Peyer's patch (tissue), 4 donors: Measurements from ENCODE around the gene ZDHHC3. TPM values are rescaled to one million over a fixed set of nuclear protein-coding genes. Genes with fewer than 3 reads are reported as not detected.

ENCODE experiments used
- DNase-seq, 3 donors: peaks; one replicate each; pipeline ENCODE4 v3.0.0-alpha.2; 2017 to 2019
- H3K27ac ChIP-seq, 4 donors: fragments of 200-600 bp; sonication (generic); one replicate each; pipeline ENCODE4 v1.5.1; 2016 to 2019
- H3K27me3 ChIP-seq, 2 donors: fragments of 200-600 bp; sonication (generic); one replicate each; pipeline ENCODE4 v1.5.1; 2019
- H3K36me3 ChIP-seq, 3 donors: fragments of 200-600 bp; sonication (generic); one replicate each; pipeline ENCODE4 v1.5.1; 2016 to 2019
- H3K4me1 ChIP-seq, 4 donors: fragments of 200-600 bp; sonication (generic); one replicate each; pipeline ENCODE4 v1.5.1; 2016 to 2019
- H3K4me3 ChIP-seq, 4 donors: fragments of 200-600 bp; sonication (generic); 1 replicate in 3 of 4; 2 replicates in 1 of 4; pipeline ENCODE4 v1.5.1; 2016 to 2019; ENCODE audit warnings: mild to moderate bottlenecking in 1 of 4
- H3K9me3 ChIP-seq, 4 donors: fragments of 200-600 bp; sonication (generic); one replicate each; pipeline ENCODE4 v1.5.1; 2016 to 2019; ENCODE audit warnings: mild to moderate bottlenecking in 1 of 4
- CTCF ChIP-seq, 6 experiments: fragments of 450-650 bp in 4 of 6; fragments of 200-600 bp in 2 of 6; sonication (generic) in 1 of 6; IDR thresholded peaks; one replicate each; pipeline ENCODE4 v1.5.1; 2017 to 2019; ENCODE audit warnings: antibody characterized with exemption in 6 of 6, mild to moderate bottlenecking in 3 of 6, moderate library complexity in 1 of 6
- POLR2A ChIP-seq, 2 donors: fragments of 450-650 bp; IDR thresholded peaks; one replicate each; pipeline ENCODE4 v1.5.1; 2017; ENCODE audit warnings: antibody characterized with exemption in 2 of 2, mild to moderate bottlenecking in 2 of 2, moderate library complexity in 2 of 2
- total RNA-seq, 4 donors: library from RNA; depleted of rRNA; stranded (reverse); fragments of >200 nt; gene quantifications; one replicate each; pipeline ENCODE4 v1.1.0, GENCODE V29; 2016

ZDHHC3 gene
- total RNA-seq, 4 donors from 2014 or later: 70.1 to 190 (median 152) TPM

GRCh38 chr3:44981751-44982150 lies 5.8 kb upstream of the ZDHHC3 start:
- H3K4me3 ChIP-seq: no peak overlapping the region
- no peak overlapping the region for H3K27ac ChIP-seq

DNA sequence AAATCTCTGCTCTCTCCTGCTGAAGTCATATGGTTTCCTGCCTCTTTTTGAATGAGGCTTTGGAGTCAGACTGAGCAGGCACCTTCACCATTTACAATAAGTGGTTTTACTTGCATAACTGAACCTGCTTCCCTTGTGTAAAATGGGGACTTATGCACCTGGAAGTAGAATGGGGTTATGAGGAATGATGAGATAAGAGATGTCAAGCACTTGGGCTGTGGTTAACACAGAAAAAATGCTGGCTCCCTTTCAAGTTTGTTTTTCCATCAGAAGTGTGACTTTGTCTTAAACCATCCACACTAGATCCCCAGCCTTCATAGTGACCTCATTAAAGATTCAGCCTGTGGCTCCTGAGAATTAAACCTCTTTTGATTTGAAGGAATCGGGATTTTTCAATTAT lies 5.2 kb upstream of the ZDHHC3 start:
- TF ChIP-seq POLR2A (IDR thresholded peaks at IDR 0.05) (no peak), CTCF (IDR thresholded peaks at IDR 0.05) (no peak)
- H3K27ac ChIP-seq: no peak overlapping the region

More at GRCh38 chr3:44981751-44982150, 5.8 kb upstream of the ZDHHC3 start:
- TF ChIP-seq CTCF (IDR thresholded peaks at IDR 0.05): no peak
- no peak for TF ChIP-seq POLR2A (IDR thresholded peaks at IDR 0.05)
- H3K4me1 ChIP-seq: peaks cover 0 to 10% (median 3%) of the 10 kb centered on the region in 4 donors
- H3K36me3 ChIP-seq: peaks cover 0 to 9% (median 0%) of the 10 kb centered on the region in 3 donors
- H3K27me3 ChIP-seq: no peaks in the 10 kb centered on the region
- no peaks in the 10 kb centered on the region for H3K9me3 ChIP-seq
- DNase-seq: no peak

DNA sequence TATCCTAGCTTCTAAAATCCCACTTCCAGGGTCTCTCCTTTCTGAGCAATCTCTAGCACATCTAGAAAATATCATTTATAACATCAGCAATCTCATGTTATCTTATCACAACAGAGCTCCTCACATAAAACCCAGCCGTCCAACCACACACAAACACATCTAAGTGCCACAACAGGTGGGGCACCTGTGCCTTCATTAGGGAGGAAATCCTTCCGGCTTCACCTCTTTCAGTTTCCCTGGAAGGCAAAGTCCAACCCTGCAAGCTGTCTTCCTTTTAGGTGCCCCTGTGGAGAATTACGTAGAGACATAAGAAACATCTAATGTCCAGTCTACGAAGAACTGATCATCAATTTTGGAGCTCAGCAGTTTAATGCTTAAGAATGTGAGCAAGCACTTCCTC lies 1.6 kb downstream of the ZDHHC3 start:
- Histone ChIP-seq H3K27me3 (no peaks in the 10 kb centered on the region), H3K4me3 (peak overlapping the region in 3 of 4 donors; percentile 84 to 97 (median 91)), H3K9me3 (no peaks in the 10 kb centered on the region), H3K4me1 (peaks cover 0 to 52% (median 5%) of the 10 kb centered on the region in 4 donors), H3K27ac (peak overlapping the region in 3 of 4 donors; percentile 90 to 97 (median 91)), H3K36me3 (no peaks in the 10 kb centered on the region)
- DNase-seq: peak in 1 of 3 donors; percentile 82
- no peak for TF ChIP-seq CTCF (IDR thresholded peaks at IDR 0.05)
- TF ChIP-seq POLR2A (IDR thresholded peaks at IDR 0.05): peak in 1 of 2 donors; percentile 26

More for the DNA sequence above, 5.2 kb upstream of the ZDHHC3 start:
- Histone ChIP-seq H3K9me3 (no peaks in the 10 kb centered on the region), H3K27me3 (no peaks in the 10 kb centered on the region), H3K36me3 (peaks cover 0 to 9% (median 0%) of the 10 kb centered on the region in 3 donors), H3K4me3 (no peak overlapping the region), H3K4me1 (peaks cover 0 to 10% (median 3%) of the 10 kb centered on the region in 4 donors)
- DNase-seq: no peak

- TF ChIP-seq POLR2A (IDR thresholded peaks at IDR 0.05) (no peak), CTCF (IDR thresholded peaks at IDR 0.05) (no peak)
- Histone ChIP-seq H3K4me1 (peaks cover 0 to 60% (median 4%) of the 10 kb centered on the region in 4 donors), H3K27ac (peak overlapping the region in 2 of 4 donors; percentile 5 to 66), H3K36me3 (no peaks in the 10 kb centered on the region), H3K27me3 (no peaks in the 10 kb centered on the region), H3K9me3 (no peaks in the 10 kb centered on the region), H3K4me3 (no peak overlapping the region)
- no peak for DNase-seq
Observed at GRCh38 chr3:44970926-44971490, 5.0 kb downstream of the ZDHHC3 start.

DNA sequence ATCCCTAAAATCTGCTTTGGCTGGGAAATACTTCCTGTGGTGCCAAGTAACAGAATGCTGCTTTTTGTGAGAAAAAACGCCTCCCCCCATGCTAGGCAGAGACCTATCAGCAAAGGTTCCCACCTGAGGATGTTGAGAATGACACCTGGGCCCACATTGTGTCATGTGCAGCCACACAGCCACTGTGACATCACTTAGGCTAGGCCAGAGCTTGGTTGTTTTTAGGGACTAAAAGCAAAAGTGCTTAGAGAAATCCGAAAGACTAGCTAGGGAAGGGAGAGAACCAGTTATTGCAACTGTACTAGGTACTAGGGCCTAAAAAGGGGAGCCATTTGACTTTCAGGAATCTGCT lies 6.2 kb downstream of the ZDHHC3 start:
- H3K9me3 ChIP-seq: no peaks in the 10 kb centered on the region
- no peak overlapping the region for H3K4me3 ChIP-seq
- DNase-seq: no peak
- H3K4me1 ChIP-seq: peaks cover 0 to 60% (median 4%) of the 10 kb centered on the region in 4 donors
- no peaks in the 10 kb centered on the region for H3K27me3 ChIP-seq
- TF ChIP-seq POLR2A (IDR thresholded peaks at IDR 0.05) (no peak), CTCF (IDR thresholded peaks at IDR 0.05) (no peak)
- no peak overlapping the region for H3K27ac ChIP-seq
- H3K36me3 ChIP-seq: no peaks in the 10 kb centered on the region
